Measurements from ENCODE around the gene HGFAC.

DNA sequence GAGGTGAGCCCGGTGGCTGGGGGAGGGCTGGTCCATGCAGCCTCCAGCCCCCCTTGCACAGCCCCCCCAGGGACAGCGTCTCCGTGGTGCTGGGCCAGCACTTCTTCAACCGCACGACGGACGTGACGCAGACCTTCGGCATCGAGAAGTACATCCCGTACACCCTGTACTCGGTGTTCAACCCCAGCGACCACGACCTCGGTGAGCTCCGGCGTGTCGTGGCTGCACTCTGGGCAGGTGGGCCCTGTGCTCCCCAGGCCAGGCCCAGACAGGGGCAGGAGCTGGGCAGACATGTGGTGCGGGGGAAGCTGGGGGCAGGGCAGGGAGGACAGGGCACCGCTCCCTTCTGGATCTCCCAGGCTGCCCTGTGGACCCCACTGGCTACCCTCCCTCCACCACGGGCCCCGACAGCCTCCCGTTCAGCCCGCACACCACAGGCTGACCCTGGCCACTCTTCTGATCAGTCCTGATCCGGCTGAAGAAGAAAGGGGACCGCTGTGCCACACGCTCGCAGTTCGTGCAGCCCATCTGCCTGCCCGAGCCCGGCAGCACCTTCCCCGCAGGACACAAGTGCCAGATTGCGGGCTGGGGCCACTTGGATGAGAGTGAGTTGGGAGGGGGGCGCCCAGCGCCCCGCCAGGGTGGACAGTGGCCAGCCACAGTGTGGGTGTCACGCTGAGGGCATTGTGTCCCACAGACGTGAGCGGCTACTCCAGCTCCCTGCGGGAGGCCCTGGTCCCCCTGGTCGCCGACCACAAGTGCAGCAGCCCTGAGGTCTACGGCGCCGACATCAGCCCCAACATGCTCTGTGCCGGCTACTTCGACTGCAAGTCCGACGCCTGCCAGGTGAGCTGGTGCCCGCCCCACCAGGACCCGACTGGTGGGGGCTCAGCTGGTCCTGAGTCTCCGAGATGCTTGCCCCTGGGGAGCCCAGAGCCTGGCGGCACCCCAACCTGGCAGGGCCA is 5.9 kb downstream of the HGFAC start:
- no peak for TF ChIP-seq EZH2phosphoT487 (IDR thresholded peaks at IDR 0.05; ENCODE audit: low read depth)
- TF ChIP-seq CTCF (IDR thresholded peaks at IDR 0.05; ENCODE audit: low read depth, low read length): no peak
